SK-N-SH treated with all-trans-retinoic acid at 6 μM for 48 hours (cell line): ENCODE measurements around the gene SNRPD3.

Experiments
- ATAC-seq: fragments of 200-7000 bp; cut with Tn5 transposase; 3 replicates; pipeline ENCODE4 v1.9.1; 2020; ENCODE audit warnings: mild to moderate bottlenecking, moderate library complexity
- ARNTL ChIP-seq: fragments of 450-650 bp; formaldehyde crosslinking; IDR thresholded peaks from 2 replicates; pipeline ENCODE4 v1.5.0; 2020; ENCODE audit warnings: low read depth, mild to moderate bottlenecking, moderate library complexity, borderline replicate concordance
- CREB5 ChIP-seq: fragments of 250-450 bp; sonication (Bioruptor Pico); IDR thresholded peaks from 2 replicates; pipeline ENCODE4 v1.5.1; 2020; ENCODE audit warnings: low read depth, mild to moderate bottlenecking, moderate library complexity
- CSDC2 ChIP-seq: fragments of 250-450 bp; sonication (Bioruptor Pico); IDR thresholded peaks from 2 replicates; pipeline ENCODE4 v1.5.0; 2020; ENCODE audit warnings: mild to moderate bottlenecking, moderate library complexity
- GLIS3 ChIP-seq: fragments of 250-450 bp; sonication (Bioruptor Pico); IDR thresholded peaks from 2 replicates; pipeline ENCODE4 v1.5.0; 2020; ENCODE audit warnings: mild to moderate bottlenecking, moderate library complexity
- ISL1 ChIP-seq: fragments of 250-450 bp; sonication (Bioruptor Pico); IDR thresholded peaks from 2 replicates; pipeline ENCODE4 v2.1.2; 2022; ENCODE audit warnings: mild to moderate bottlenecking, moderate library complexity
- OSR1 ChIP-seq: fragments of 250-450 bp; sonication (Bioruptor Pico); IDR thresholded peaks from 2 replicates; pipeline ENCODE4 v1.8.0; 2022; ENCODE audit warnings: moderate library complexity, mild to moderate bottlenecking, inconsistent platforms
- PATZ1 ChIP-seq: fragments of 250-450 bp; sonication (Bioruptor Pico); IDR thresholded peaks from 2 replicates; pipeline ENCODE4 v1.8.0; 2020; ENCODE audit warnings: mild to moderate bottlenecking, moderate library complexity, borderline replicate concordance
- POU6F1 ChIP-seq: fragments of 250-450 bp; sonication (Bioruptor Pico); IDR thresholded peaks from 2 replicates; pipeline ENCODE4 v1.8.0; 2021; ENCODE audit warnings: low read depth, mild to moderate bottlenecking, moderate library complexity, borderline replicate concordance
- PPARA ChIP-seq: fragments of 250-450 bp; sonication (Bioruptor Pico); IDR thresholded peaks from 2 replicates; pipeline ENCODE4 v1.5.0; 2020; ENCODE audit warnings: mild to moderate bottlenecking, borderline replicate concordance
- SNAI2 ChIP-seq: fragments of 250-450 bp; sonication (Bioruptor Pico); IDR thresholded peaks from 2 replicates; pipeline ENCODE4 v1.5.0; 2020; ENCODE audit warnings: mild to moderate bottlenecking, moderate library complexity
- TCF4 ChIP-seq: fragments of 250-450 bp; sonication (Bioruptor Pico); IDR thresholded peaks from 2 replicates; pipeline ENCODE4 v1.8.0; 2021; ENCODE audit warnings: mild to moderate bottlenecking, moderate library complexity, borderline replicate concordance
- TOX ChIP-seq: fragments of 250-450 bp; sonication (Bioruptor Pico); IDR thresholded peaks from 2 replicates; pipeline ENCODE4 v1.8.0; 2021; ENCODE audit warnings: mild to moderate bottlenecking, moderate library complexity, borderline replicate concordance
- TSHZ2 ChIP-seq: fragments of 250-450 bp; sonication (Bioruptor Pico); IDR thresholded peaks from 2 replicates; pipeline ENCODE4 v1.5.0; 2020; ENCODE audit warnings: mild to moderate bottlenecking, moderate library complexity
- ZC3H10 ChIP-seq: fragments of 250-450 bp; sonication (Bioruptor Pico); IDR thresholded peaks from 2 replicates; pipeline ENCODE4 v1.5.1; 2021; ENCODE audit warnings: mild to moderate bottlenecking, moderate library complexity
- ZFP3 ChIP-seq: fragments of 250-450 bp; sonication (Bioruptor Pico); IDR thresholded peaks from 2 replicates; pipeline ENCODE4 v1.5.0; 2020; ENCODE audit warnings: mild to moderate bottlenecking, moderate library complexity
- ZFP30 ChIP-seq: fragments of 450-650 bp; formaldehyde crosslinking; IDR thresholded peaks from 2 replicates; pipeline ENCODE4 v1.5.0; 2022; ENCODE audit warnings: mild to moderate bottlenecking, moderate library complexity
- ZNF565 ChIP-seq: fragments of 450-650 bp; formaldehyde crosslinking; conservative IDR thresholded peaks from 2 replicates; pipeline ENCODE4 v1.5.0; 2020; ENCODE audit warnings: low read depth, mild to moderate bottlenecking, moderate library complexity

The SNRPD3 gene

GRCh38 chr22:24518771-24519485 lies 36.9 kb upstream of the SNRPD3 start:
- no peak for ATAC-seq
- no peak for TF ChIP-seq CREB5 (CRISPR knock-in tag)
- TF ChIP-seq ZC3H10 = no peak
- no peak for TF ChIP-seq OSR1 (CRISPR knock-in tag)
- no peak for TF ChIP-seq PATZ1
- TF ChIP-seq PPARA = no peak

- TF ChIP-seq ARNTL (CRISPR knock-in tag) (no peak), ZC3H10 (no peak), TCF4 (CRISPR knock-in tag) (no peak), CREB5 (CRISPR knock-in tag) (no peak), TSHZ2 (no peak), ZFP3 (CRISPR knock-in tag) (no peak), POU6F1 (CRISPR knock-in tag) (no peak)
- ATAC-seq = no peak
Measured at GRCh38 chr22:24519496-24519895, 36.3 kb upstream of the SNRPD3 start.

GRCh38 chr22:24521791-24522245 lies 34.0 kb upstream of the SNRPD3 start:
- TF ChIP-seq TCF4 (CRISPR knock-in tag) (no peak), TSHZ2 (peak; percentile 37; the same call in 1 of the 2 replicates)
- TF ChIP-seq, all 23 proteins: peak for 1
- peak; percentile 84 for ATAC-seq

- ATAC-seq = peak; percentile 52
- TF ChIP-seq CREB5 (CRISPR knock-in tag) (0 out of 2 replicates have a peak, but pooled peaks have one; percentile 45), PATZ1 (no peak), GLIS3 (no peak), SNAI2 (CRISPR knock-in tag) (peak; percentile 85), ARNTL (CRISPR knock-in tag) (0 out of 2 replicates have a peak, but pooled peaks have one; percentile 18), ZNF565 (CRISPR knock-in tag) (0 out of 2 replicates have a peak, but pooled peaks have one; percentile 48), ZFP30 (CRISPR knock-in tag) (no peak), ZFP3 (CRISPR knock-in tag) (peak; percentile 67; the same call in 1 of the 2 replicates), TOX (CRISPR knock-in tag) (no peak), ISL1 (CRISPR knock-in tag) (peak; percentile 81), CSDC2 (CRISPR knock-in tag) (no peak)
Measured at GRCh38 chr22:24523873-24524272, 31.9 kb upstream of the SNRPD3 start.
